DMS114 treated with DMSO at 0.1 percent for 48 hours (cell line): ENCODE results near the gene NDUFAF8.
"Not testable (repeated sequence)": the region's sequence is repeated elsewhere in the genome, so short reads cannot be mapped to it uniquely, and the experiment has no call there.

Experiments
- DNase-seq: peaks from one replicate; lab custom pipeline; 2025; ENCODE audit not compliant: unreplicated experiment; lab: John Stamatoyannopoulos, UW

NDUFAF8 gene

DNA sequence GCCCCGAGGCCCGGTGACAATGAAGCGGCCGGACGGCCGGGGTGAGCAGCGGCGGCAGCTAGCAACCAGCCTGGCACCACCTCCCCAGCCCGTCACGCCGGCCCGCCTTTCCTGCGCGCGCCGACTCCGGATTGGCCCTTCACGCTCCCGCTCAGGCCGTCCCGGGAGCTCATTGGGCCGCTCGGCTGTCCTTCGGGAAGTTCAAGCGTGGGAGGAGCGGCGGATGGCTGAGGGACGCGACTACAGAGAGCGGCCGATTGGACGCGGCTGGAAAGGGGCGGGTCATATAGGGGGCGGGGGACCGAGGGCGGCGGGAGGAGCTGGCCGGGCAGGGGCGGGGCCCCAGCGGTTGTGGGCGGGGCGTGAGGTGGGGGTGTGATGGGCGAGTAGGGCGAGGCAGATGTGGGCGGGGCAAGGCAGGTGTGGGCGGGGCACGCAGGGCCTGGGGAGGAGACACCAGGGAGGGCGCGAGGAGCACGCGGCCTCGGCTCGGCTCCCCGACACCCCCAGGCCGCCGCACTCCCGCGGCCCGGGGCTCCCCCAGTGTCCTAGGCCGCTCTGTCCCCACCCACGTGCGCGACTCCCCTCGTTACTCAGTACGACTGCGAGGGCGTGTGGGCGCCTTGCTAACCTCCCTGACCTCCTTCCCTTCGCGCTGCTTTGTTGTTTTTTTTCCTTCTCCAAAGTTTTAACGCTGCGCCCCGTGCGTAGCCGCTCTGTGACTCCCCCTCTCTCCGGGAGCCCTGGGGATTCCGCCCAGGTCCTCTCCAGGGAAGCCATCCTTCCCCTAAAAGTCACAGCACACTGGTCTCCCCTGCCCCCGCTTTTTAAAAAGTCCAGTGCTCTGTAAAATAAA lies 16.0 kb upstream of the NDUFAF8 start, which contains the start of gene CEP131:
Gene CEP131 (minus strand): TSS at position 60 of the 856 bp plus-strand sequence. CDS start 2,909 bp downstream, outside the sequence.
- DNase-seq: peak; percentile 94

DNA sequence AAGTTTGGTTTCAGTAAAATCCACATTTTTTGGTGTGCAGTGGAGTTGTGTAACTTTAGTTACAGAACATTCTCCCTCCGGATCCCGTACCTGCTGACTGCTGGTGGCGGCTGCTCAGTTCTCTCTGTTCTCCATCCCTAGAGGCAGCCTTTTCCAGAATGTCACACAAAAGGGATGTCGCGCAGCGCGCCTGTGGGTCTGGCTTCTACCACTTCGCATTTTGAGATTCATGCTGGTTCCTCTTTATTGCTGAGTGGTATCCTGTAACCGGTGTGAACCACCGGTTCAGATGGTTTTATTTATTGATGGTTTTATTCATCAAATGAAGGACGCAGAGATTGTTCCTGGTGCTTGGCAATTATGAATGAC lies 15.4 kb upstream of the NDUFAF8 start:
- no peak for DNase-seq

DNA sequence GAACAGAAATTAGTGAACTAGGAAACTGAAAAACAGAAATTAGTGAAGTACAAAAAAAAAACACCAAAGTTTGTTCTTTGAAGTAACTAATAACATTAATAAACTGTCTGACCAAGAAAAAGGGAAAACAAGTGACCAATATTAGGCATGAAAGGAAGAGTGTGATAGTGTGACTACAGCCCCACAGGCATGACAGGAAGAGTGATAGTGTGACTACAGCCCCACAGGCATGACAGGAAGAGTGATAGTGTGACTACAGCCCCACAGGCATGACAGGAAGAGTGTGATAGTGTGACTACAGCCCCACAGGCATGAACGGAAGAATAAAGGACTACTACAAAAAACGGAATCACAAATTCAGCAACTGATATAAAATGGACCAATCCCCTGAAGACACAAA lies 11.5 kb upstream of the NDUFAF8 start:
- DNase-seq: not testable (repeated sequence)

DNA sequence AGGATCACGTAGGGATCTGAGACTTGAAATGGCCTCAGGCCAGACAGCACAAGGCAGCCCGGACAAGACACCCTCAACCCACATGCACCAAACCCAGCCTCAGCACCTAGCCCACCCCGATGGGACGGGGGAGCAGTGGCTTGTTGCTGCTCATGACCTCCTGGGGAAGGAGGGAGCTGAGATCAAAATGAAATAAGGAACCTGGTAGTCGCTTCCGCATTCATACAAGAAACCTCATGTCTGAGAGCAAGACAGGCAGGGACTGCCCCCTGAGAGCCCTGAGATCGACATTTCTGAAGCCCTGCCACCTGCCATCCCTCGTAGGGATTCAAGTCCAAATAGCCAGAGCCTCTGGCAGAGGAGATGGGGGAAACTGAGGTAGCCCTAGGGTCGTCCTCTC lies 10.7 kb upstream of the NDUFAF8 start:
- no peak for DNase-seq

DNA sequence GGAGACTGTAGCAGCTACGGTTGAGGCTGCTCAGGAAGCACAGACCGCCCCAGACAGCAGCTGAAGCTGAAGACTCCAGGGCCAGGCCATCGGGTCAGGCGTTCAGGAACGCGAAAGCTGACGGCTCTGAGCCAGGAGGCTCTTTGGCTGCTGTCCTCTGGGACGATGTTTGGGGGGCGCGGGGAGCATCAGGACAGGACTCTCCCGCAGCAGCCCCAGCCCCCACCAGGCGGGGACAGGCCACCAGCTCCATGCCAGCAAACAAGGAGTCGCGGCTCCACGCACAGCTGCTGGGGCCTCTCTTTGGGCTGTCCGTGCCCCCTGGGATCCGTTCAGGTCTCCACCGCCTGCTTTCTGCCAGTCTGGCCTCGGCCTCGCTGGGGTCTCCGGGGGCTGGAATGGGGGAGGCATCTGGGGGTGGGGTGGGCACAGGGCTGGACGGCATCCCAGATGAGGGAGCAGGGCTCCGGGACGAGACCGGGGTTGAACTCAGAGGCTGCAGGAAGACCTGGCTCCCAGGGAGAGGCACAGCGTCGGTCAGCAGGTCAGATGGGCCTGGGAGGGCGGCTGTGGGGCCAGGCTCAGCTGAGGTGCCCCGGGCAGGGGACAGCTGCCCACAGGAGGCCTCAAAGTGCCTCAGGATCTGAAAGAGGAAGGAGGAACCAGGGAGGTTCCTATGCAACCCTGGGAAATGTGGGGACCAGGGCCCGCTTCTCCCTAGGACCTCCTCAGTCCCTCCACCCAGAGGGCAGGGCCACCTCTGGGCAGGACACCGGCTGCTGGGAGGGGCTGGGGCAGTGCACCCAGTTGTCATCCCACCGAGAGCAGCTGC lies 10.1 kb upstream of the NDUFAF8 start:
- DNase-seq: no peak

DNA sequence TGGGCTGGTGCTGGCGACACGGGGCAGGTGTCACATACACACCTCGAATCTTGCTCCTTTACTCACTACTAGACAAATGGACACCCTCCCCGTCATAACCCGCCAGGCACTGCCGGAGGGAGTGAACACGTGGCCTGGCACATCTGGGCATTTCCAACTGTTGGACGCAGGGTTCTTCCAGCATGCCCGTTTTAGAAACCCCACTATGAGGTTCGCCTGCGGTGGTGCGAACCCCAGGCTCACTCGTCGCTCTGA lies 9.5 kb upstream of the NDUFAF8 start:
- no peak for DNase-seq

DNA sequence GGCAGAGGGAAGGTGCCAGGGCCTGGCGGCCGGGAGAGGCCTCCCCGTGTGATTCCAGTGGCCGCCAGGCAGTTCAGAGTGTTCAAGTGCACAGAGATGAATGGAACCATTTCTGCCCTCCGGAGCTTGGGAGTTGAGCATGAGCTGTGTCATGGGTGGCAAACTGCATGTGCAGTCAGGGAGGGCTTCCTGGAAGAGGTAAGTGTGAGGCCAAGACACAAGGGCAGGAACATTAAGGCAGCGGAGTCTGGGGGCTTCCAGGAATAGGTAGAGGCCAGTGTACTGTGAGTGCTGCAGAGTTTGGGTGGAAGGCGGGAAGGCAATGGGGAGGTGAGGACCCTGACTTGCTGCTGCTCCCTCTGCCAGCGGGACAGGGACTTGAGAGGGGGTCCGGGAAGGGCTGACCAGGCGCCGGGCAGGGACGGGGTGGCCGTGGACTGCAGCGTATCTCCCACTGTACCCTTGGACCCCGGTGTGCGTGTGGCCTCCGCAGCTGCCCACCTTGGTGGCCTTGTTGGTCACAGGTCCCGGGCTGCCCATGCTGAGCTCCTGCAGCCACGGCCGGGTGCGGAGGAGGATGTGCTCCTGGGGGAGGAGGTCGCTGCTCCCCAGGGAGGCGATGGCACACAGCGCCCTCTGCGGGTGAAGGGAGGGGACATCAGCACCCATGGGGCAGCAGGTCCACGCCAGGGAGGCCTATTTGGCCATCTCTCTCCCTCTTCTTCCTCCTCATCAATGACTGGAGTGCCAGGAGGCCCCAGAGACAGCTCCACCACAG lies 8.9 kb upstream of the NDUFAF8 start:
- no peak for DNase-seq

DNA sequence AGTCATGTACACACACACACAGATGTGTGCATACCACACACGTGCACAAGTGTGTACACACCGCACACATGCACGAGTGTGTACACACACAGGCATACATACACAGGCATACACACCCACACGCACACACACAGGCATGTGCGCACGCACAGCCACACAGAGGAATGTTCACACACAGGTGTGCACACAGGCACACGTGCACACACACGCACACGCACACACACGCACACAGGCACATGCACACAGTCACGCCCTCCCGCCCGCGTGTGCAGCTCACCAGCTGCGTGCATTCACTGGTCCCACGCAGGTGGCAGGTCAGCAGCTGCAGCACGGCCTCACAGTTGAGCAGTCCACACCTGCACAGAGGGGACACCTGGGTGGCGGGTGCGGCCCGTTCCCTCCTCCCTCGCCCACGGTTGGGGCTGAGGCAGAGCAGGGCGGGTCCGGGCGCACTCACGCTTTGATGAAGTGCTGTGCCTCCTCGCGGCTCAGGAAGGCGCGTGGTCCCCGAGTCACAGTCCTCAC lies 7.9 kb upstream of the NDUFAF8 start:
- DNase-seq: no peak

DNA sequence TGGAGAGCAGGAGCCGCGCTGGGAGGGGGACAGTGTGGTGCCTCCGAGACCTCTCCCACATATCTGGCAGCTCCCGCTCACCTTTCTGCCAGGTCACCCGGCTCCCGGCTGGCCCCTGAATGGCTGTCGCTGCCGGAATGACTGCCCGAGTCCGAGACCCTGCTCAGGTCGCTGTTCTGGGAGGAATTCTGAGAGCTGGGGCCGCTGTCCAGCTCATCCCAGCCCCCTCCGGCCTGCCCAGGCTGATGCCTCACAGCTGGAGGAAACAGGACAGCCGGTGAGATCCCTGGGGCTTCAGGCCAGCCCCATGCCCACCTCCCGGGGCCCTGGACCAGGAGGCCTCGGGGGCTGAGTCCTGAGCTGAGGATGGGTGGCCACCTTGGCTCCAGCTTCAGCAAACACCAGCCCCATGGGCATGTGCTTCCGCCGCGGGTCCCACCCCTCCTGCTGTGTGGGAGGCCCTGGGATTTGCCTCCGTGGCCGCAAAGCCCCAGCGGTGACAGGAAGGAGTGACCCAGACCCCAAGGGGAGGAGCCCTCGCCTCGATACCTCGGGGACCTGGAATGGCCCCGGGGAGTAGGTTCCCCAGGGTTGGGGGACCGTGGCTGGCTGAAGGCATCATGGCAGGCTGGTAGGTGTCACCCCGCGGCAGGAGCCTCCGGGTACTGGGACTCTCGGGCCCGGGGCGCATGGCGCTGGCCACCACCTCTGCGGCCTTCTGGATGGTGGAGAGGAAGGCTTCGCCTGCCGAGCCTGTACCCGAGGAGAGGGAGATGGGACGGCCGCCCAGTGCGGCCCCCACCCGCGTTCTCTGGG lies 7.1 kb upstream of the NDUFAF8 start:
- DNase-seq: no peak

DNA sequence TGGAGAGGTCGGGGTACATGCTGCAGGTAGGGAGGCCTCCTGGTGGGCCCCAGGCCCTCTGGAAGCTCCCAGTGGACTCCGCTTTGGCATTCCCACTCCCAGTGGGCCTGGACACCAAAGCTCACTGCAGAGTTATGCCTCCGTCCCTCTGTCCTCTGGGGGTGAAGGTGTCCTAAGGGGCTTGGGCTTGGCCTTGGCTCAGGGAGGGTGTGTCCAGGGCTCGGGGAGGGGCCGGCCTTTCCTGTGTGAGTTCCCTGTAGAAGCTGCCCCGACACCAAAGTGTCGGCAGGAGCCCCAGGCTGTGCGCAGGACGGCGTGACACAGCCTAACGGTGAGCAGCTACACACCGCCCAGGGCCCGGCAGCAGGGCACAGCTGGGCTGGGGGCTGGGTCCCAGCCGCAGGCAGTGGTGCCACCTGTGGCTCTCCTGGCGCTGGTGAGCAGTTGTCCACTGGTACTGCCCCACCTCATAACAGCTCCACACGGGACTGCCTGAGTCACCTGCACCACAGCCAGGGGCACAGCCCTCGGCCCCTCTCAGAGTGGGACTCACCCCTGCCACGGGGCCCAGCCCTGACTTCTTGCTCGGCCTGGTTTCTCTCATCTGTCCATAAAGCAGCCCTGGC lies 6.4 kb upstream of the NDUFAF8 start:
- DNase-seq: no peak

DNA sequence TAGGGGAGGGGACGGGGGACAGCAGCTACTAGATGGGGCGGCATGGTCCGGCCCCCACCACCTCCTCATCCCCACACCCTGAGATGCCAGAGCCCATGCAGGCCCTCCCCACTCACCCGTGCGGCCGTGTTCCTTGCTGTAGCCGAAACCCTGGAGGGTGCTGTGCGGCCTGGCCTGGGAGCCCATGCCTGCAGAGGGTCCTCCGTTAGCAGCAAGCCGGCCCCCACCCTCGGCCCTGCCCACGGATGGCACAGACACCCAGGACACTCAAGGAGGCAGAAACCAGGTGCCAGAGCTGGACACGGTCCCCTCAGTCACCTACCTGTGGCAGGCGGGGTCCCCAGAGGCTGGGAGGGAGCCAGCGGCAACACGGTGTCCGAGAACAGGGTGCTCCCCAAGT lies 5.8 kb upstream of the NDUFAF8 start:
- no peak for DNase-seq

DNA sequence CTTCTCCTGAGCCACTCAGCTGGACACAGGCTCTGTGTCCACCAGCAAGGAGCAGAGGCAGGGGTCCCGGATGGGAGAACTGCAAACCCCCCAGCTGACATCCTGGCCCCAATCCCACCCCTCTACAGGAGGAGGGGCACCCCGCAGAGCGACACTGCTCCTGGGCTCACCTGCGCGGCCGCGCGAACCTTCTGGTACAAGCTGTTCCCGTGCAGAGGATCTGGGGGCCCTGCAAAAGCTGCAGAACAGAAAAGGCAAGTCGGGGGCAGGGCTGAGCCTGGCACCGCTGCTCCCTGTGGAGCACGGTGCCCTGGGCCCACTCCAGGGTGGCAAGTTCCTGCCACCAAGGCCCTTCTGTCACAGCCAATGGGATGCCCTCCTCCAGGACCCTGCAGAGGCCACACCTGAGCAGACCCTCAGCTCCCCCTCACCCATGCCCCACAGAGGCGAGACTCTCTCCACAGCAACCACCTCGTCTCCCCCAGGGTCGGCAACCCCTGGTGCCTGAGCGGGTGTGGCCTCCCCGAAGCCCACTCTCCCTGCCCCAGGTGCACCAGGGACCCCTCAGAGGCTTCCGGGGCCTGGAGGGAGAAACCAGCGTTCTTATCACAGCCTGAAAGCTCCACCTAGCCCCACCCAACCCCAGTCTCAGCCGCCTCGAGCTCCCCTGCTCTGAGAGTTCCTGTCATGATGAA lies 5.2 kb upstream of the NDUFAF8 start:
- no peak for DNase-seq

DNA sequence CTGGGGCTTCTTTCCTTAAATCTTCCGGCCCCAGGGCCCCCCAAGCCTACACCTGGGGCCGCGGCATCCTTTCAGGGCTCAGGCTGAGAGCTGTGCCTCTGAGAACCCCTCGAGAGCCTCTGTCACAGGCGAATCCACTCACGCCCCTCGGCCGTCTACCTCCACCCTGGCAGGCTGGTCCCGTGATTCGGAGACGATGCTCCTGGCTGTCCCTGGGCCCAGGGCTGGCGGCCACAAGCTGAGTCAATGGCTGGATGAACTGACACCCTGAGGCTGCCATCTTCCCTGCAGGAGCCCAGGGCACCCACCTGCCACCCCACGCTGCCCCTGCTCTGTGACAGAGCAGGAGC lies 4.6 kb upstream of the NDUFAF8 start:
- DNase-seq: no peak

DNA sequence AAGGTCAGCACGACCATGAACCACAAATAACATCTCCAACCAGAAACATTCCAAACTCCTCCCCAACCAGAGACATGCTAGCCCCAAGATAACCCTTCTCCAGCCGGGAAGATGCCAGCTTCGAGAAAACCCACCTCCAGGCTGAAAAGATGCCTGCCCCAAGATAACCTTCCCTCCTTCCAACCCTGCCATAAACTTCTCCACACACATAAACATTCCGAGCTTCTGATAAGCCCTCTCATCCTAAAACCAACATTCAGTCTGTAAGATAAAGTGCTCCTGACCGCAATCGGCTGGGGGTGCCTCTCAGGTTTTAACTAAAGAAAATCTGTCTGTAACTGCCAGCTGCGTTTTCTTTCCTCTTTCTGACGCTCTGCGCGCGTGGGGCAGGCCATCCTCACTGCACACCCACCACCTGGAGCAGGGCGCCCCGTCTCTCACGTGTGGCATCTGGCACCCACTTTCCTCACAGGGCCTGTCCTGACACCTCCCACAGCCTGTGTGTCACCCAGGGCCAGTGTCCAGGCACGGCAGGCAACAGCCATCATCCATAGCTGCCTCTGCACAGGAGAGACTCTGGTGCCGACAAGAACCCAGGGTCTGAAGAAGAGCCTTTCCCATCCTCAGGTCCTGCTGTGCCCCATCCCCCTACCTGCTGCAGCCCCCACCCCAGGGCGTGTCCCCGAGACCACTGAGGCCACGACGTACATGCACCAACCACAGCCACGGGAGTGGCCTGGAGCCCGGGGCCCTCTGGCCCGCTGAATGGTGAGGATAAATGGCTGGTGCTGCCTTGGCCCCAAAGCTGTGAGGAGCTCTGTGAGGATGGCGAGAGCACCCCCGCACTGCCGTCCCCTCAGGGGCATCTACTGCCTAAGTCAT lies 3.9 kb upstream of the NDUFAF8 start:
- DNase-seq: no peak

DNA sequence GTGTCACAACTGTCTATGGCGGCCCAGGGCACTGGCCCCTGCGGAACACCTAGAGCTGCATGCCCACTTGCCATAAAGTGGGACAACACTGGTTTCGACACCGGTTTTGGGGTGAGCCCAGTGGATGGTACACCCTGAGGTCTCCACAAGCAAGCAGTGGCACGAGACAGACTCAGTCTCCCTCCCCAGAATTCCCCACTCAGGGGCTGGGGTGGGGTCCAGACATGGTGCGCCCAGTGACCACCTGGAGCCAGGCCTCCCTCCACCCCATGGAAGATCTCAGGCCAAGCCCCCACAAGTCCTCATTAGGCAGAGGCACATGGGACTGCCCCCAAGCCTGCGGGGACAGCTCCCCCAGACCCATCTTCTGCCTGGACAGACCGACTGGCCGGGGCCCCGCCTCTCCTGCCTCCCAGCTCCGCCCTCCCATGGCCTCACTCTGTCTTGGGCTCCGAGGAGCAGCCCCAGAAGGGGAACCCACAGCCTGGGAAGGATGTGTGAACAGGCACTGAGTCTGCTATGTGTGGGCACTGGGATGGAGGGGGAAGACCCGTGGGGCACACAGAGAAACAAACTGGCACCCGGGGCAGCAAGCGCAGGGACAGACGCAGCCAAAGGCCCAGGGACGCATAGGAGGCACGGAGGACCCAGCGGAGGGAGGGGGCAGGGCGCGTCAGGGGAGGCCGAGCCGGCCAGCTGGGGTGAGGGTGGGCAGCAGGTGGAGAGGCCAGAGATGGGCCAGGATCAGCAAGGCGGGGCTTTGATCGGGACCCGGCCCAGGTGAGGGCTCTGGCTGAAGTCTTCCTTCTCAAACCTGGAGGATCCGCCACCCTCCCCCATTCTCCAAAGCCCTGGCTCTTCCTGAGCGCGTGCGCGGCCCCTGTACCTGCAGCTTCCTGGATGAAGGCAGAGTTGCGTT lies 3.0 kb upstream of the NDUFAF8 start:
- no peak for DNase-seq

DNA sequence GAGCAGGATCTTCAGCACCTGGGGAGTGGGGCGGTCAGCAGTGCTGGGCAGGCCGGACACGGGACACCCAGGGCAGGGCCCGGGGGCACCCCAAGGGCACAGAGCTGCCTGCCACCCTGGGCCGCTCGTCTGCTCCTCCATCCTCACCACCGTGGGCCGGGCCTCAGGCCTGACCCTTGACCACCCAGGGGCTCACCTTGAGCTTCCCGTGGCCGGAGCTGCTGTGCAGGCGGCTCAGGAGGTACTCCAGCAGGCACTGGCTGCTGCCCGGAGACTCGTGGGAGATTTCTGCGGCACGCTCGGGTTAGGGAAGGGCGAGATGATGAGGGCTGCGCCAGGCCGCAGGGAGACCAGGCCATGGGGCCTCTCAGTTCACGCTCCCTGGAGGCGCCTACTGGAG lies 2.3 kb upstream of the NDUFAF8 start:
- no peak for DNase-seq

DNA sequence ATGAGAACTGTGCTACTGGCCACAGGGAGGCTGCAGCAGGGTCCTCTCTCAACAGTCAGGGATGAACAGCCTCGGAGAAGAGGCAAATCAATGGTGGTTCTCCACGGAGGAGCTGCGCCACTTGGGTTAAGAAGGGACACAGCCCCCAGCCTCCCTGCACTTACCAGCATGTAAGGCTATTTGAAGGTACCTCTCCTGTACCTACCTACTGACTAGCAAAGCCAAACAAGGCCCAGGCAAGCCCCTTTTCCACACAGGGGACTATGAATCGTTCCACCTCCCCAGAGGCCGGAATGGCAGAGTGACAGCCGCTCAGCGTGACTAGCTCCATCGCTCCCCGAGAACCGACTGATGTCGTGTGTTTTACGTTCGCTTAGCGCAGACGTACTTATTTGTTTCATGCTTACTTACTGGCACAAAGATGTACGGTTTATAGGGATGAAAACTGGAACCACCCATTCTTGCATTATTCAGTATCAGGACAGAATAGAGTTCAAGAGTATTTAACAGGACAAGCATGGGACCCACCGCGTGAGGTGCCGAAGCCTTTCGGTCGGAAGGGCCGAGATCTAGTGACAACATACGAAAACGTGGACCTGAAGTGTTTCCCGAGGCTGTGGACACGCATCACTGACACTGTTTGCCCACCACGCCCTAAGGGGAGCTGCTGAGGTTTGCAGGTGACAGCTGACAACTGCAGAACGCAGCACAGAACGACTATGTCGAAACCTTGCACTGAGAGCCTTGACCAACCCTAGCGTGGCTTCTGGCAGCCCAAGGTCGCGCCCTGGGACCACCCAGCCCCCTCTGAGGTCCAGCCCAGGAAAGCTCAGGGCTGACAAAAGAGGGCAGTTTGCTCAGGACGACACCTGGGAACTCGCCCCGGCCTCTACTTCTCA lies 1.3 kb upstream of the NDUFAF8 start:
- no peak for DNase-seq
